HL-60 (cell line): ENCODE results near the gene PPP1R18.
A peak's percentile ranks its signal among the peaks of the same experiment; 100 is the strongest.
"Not testable (repeated sequence)": the region's sequence is repeated elsewhere in the genome, so short reads cannot be mapped to it uniquely, and the experiment has no call there.

Experiments
- DNase-seq, 2 experiments: peaks; one replicate each; pipeline ENCODE4 v3.0.0-alpha.2; 2010 to 2020; ENCODE audit warnings: low read depth in 1 of 2, low spot score in 1 of 2
- H3K27ac ChIP-seq: fragments of 250-450 bp; sonication (Bioruptor Pico); replicated peaks from 2 replicates; pipeline ENCODE4 v1.5.1; 2020; ENCODE audit warnings: mild to moderate bottlenecking, moderate library complexity
- H3K27me3 ChIP-seq: fragments of 250-450 bp; sonication (Bioruptor Pico); 2 replicates; pipeline ENCODE4 v1.5.1; 2021; ENCODE audit warnings: mild to moderate bottlenecking, moderate library complexity; ENCODE audit not compliant: insufficient read depth, poor library complexity, severe bottlenecking
- H3K4me3 ChIP-seq: replicated peaks from 2 replicates; pipeline ENCODE4 v1.5.1; 2011; ENCODE audit warnings: mild to moderate bottlenecking, control low read depth, low read length; ENCODE audit not compliant: insufficient read depth
- CTCF ChIP-seq: IDR thresholded peaks from one replicate; pipeline ENCODE4 v1.5.1; 2011; ENCODE audit warnings: low read length, control low read depth, inconsistent platforms; ENCODE audit not compliant: insufficient read depth
- GABPA ChIP-seq: IDR thresholded peaks from 2 replicates; pipeline ENCODE4 v1.6.1; 2012; ENCODE audit warnings: low read depth
- POLR2AphosphoS5 ChIP-seq: IDR thresholded peaks from 2 replicates; pipeline ENCODE4 v1.6.1; 2012; ENCODE audit warnings: low read depth
- SPI1 ChIP-seq: IDR thresholded peaks from 2 replicates; pipeline ENCODE4 v1.6.1; 2012; ENCODE audit warnings: low read depth, mild to moderate bottlenecking, borderline replicate concordance
- TF ChIP-seq, protein P1 (sequence below): IDR thresholded peaks from 2 replicates; pipeline ENCODE4 v1.6.1; 2012; ENCODE audit warnings: low read depth; ENCODE audit not compliant: insufficient replicate concordance

The PPP1R18 gene

DNA sequence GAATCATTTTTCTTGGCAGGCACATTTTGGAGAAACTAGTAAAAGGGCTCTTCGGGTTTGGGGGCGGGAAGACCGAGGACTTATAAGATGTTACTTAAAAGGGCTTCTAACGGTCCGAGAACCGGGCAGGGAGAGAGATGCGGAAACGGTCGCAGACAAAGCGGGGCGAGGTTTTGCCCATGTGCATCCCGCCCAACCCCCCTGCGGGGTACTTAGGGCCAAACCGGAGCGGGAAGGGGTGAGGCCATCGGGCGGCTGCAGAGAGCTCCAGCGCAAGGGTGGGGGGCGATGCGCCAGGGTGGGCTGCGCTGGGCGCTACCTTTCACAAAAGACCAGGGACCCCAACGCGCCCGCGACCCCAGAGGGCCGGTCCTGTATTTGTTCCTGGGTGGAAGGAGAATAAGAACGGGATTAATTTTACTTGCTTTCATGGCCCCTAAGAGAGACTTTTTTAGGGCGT, 34.3 kb upstream of the PPP1R18 start:
- peak in 1 of 2 experiments; percentile 81 for DNase-seq
- Histone ChIP-seq H3K27me3 (no peaks in the 10 kb centered on the region), H3K27ac (peak overlapping the region; percentile 93), H3K4me3 (peak overlapping the region; percentile 67)
- TF ChIP-seq POLR2AphosphoS5 (no peak), GABPA (no peak), SPI1 (no peak), CTCF (no peak)
- TF ChIP-seq, protein P1, sequence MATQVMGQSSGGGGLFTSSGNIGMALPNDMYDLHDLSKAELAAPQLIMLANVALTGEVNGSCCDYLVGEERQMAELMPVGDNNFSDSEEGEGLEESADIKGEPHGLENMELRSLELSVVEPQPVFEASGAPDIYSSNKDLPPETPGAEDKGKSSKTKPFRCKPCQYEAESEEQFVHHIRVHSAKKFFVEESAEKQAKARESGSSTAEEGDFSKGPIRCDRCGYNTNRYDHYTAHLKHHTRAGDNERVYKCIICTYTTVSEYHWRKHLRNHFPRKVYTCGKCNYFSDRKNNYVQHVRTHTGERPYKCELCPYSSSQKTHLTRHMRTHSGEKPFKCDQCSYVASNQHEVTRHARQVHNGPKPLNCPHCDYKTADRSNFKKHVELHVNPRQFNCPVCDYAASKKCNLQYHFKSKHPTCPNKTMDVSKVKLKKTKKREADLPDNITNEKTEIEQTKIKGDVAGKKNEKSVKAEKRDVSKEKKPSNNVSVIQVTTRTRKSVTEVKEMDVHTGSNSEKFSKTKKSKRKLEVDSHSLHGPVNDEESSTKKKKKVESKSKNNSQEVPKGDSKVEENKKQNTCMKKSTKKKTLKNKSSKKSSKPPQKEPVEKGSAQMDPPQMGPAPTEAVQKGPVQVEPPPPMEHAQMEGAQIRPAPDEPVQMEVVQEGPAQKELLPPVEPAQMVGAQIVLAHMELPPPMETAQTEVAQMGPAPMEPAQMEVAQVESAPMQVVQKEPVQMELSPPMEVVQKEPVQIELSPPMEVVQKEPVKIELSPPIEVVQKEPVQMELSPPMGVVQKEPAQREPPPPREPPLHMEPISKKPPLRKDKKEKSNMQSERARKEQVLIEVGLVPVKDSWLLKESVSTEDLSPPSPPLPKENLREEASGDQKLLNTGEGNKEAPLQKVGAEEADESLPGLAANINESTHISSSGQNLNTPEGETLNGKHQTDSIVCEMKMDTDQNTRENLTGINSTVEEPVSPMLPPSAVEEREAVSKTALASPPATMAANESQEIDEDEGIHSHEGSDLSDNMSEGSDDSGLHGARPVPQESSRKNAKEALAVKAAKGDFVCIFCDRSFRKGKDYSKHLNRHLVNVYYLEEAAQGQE: no peak

DNA sequence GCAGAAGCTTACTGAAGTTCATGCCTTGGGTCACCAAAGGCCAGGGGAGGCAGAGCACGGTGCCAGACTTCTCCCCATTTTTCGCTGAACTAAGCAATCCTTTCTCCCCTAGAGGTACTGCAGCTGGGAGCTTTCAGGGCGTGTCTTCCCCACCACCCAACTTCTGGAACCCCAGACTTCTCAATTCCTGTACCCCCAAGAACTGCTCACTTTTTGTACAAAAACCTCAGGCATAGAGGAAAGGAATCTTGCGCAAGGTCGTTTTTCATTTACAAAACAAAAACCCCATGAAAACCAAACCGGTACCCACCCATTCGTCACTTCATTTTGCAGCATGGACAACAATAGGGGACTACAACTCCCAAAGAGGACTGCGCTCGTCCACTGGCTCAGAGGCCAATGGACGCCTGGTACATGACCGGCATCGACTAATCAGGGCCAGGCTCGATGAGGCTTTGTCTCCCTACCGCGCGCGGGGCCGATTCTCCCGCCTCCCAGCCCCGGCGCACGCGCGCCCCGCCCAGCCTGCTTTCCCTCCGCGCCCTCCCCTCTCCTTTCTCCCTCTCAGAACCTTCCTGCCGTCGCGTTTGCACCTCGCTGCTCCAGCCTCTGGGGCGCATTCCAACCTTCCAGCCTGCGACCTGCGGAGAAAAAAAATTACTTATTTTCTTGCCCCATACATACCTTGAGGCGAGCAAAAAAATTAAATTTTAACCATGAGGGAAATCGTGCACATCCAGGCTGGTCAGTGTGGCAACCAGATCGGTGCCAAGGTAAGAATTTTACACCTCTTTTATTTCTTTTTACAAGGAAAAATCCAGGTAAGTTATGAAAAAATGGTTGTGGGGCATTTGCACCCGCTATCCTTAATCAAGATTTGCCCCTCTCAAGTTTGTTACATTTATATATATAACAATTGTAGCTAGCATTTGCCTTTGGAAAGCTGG, 33.6 kb upstream of the PPP1R18 start, which contains the start of gene TUBB:
TSS of gene TUBB (plus strand) at position 562 of the 947 bp plus-strand sequence. CDS start at position 717, 155 bp downstream.
- H3K27ac ChIP-seq: peak within 1 kb of the TSS; percentile 93
- no peaks in the 10 kb centered on the region for H3K27me3 ChIP-seq
- peak within 1 kb of the TSS; percentile 67 for H3K4me3 ChIP-seq
- DNase-seq: peak; percentile 98 to 99
- TF ChIP-seq SPI1 (no peak; the same call in 1 of the 2 replicates), POLR2AphosphoS5 (peak; percentile 93), GABPA (no peak), CTCF (no peak)
- TF ChIP-seq, protein P1: peak; percentile 64

GRCh38 chr6:30719356-30719755, 32.9 kb upstream of the PPP1R18 start:
- H3K27me3 ChIP-seq: no peaks in the 10 kb centered on the region
- H3K4me3 ChIP-seq: peak overlapping the region; percentile 67
- H3K27ac ChIP-seq: peak overlapping the region; percentile 93
- DNase-seq: no peak
- no peak for TF ChIP-seq POLR2AphosphoS5
- TF ChIP-seq SPI1: no peak
- TF ChIP-seq, protein P1: no peak
- no peak for TF ChIP-seq CTCF
- TF ChIP-seq GABPA: no peak

DNA sequence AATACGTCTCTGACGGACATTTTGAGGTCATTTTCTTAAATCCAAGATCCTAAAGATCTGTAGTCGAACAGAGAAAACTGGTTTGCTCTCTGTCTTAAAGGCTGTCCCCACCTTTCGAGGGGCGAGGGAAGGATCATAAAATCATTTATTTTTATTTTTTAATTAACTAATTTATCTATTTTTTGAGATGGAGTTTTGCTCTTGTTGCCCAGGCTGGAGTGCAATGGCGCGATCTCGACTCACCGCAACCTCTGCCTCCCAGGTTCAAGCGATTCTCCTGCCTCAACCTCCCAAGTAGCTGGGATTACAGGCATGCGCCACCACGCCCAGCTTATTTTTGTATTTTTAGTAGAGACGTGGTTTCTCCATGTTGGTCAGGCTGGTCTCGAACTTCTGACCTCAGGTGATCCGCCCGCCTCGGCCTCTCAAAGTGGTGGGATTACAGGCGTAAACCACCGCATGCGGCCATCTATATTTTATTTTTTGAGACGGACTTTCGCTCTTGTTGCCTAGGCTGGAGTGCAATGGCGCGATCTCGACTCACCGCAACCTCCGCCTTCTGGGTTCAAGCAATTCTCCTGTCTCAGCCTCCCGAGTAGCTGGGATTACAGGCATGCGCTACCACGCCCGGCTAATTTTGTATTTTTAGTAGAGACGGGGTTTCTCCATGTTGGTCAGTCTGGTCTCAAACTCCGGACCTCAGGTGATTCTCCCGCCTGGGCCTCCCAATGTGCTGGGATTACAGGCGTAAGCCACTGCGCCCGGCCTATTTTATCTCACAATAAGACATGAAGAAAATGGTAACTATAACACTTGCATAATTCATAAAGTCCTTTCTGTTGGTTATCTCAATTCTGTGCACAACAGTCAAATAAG, 31.6 kb upstream of the PPP1R18 start:
- not testable (repeated sequence) for DNase-seq, H3K27me3 ChIP-seq
- H3K4me3 ChIP-seq: peak overlapping the region; percentile 32
- peak overlapping the region; percentile 93 for H3K27ac ChIP-seq
